Endothelial cell of umbilical vein (primary cell): ENCODE measurements around the gene ZYX. TPM values are rescaled to one million over a fixed set of nuclear protein-coding genes. Genes with fewer than 3 reads are reported as not detected.
"Not testable (repeated sequence)": the region's sequence is repeated elsewhere in the genome, so short reads cannot be mapped to it uniquely, and the experiment has no call there.

Source experiments
- BruUV-seq: library from RNA; stranded (reverse); fragments of 400-500 nt; replicated peaks from 2 replicates; lab custom pipeline; 2021; lab: Mats Ljungman, UMichigan
- CTCF ChIA-PET: fragments of 300-600, 350-600 bp; sonication (Branson Sonifier 250); formaldehyde crosslinking; loops from one replicate; lab custom pipeline; 2021; ENCODE audit warnings: antibody characterized with exemption, inconsistent platforms; lab: Charles Lee
- POLR2A ChIA-PET: fragments of 300-600, 350-600 bp; sonication (Branson Sonifier 250); formaldehyde crosslinking; loops from one replicate; lab custom pipeline; 2021; ENCODE audit warnings: antibody characterized with exemption, inconsistent platforms; lab: Charles Lee
- DNase-seq: peaks from one replicate; pipeline ENCODE4 v3.0.0-alpha.2; 2011; ENCODE audit warnings: low read depth, low spot score
- FAIRE-seq: peaks from 2 replicates; lab custom pipeline; 2011; peaks lifted over from hg19 to GRCh38; lab: Jason Lieb, UNC
- H2AFZ ChIP-seq: 2 replicates; pipeline ENCODE4 v1.6.0; 2012; ENCODE audit warnings: low read depth, low read length, control low read depth, inconsistent platforms
- H3K27ac ChIP-seq: 2 replicates; pipeline ENCODE4 v1.5.1; 2011; ENCODE audit warnings: low read depth, mild to moderate bottlenecking, control low read depth, low read length, moderate library complexity; ENCODE audit not compliant: insufficient read depth
- H3K27me3 ChIP-seq, 2 experiments: 2 replicates each; pipeline versions ENCODE4 v1.6.0 to v1.6.1; 2011; ENCODE audit warnings: low read length in 2 of 2, mixed read lengths in 1 of 2; ENCODE audit not compliant: control insufficient read depth in 2 of 2, insufficient read depth in 2 of 2
- H3K36me3 ChIP-seq, 2 experiments: 2 replicates in 1 of 2; 3 replicates in 1 of 2; pipeline ENCODE4 v1.5.1; 2011; ENCODE audit warnings: low read length in 2 of 2, mild to moderate bottlenecking in 1 of 2, moderate library complexity in 1 of 2; ENCODE audit not compliant: control insufficient read depth in 2 of 2, insufficient read depth in 2 of 2; ENCODE audit errors: extremely low read depth in 1 of 2
- H3K4me1 ChIP-seq: 3 replicates; pipeline ENCODE4 v1.5.1; 2011; ENCODE audit warnings: mild to moderate bottlenecking, low read length; ENCODE audit not compliant: control insufficient read depth, insufficient read depth; ENCODE audit errors: extremely low read depth
- H3K4me2 ChIP-seq: 2 replicates; pipeline ENCODE4 v1.6.1; 2011; ENCODE audit warnings: low read length, control low read depth, mixed read lengths; ENCODE audit not compliant: insufficient read depth
- H3K4me3 ChIP-seq, 3 experiments: fragments of 200-600 bp in 1 of 3; sonication (generic), shearing (Covaris generic) in 1 of 3; replicated peaks in 1 of 3; 2 replicates each; pipeline ENCODE4 v1.5.1; 2011 to 2016; ENCODE audit warnings: control low read depth in 3 of 3, low read length in 3 of 3, mild to moderate bottlenecking in 2 of 3, inconsistent platforms in 1 of 3, low read depth in 1 of 3, moderate library complexity in 1 of 3; ENCODE audit not compliant: insufficient read depth in 1 of 3
- H3K79me2 ChIP-seq: 2 replicates; pipeline ENCODE4 v1.6.0; 2012; ENCODE audit warnings: low read length, inconsistent platforms; ENCODE audit not compliant: control insufficient read depth, insufficient read depth
- H3K9ac ChIP-seq: replicated peaks from 2 replicates; pipeline ENCODE3; 2011; ENCODE audit warnings: low read length, control low read depth; ENCODE audit not compliant: insufficient read depth; ENCODE audit errors: extremely low read depth
- H3K9me1 ChIP-seq: replicated peaks from 3 replicates; pipeline ENCODE4 v1.6.0; 2011; ENCODE audit warnings: mild to moderate bottlenecking, low read length; ENCODE audit not compliant: control insufficient read depth, insufficient read depth; ENCODE audit errors: extremely low read depth
- H3K9me3 ChIP-seq: replicated peaks from 2 replicates; pipeline ENCODE4 v1.5.1; 2012; ENCODE audit warnings: low read length, inconsistent platforms; ENCODE audit not compliant: control insufficient read depth, insufficient read depth
- H4K20me1 ChIP-seq: replicated peaks from 2 replicates; pipeline ENCODE3; 2011; ENCODE audit warnings: mild to moderate bottlenecking, low read length; ENCODE audit not compliant: control insufficient read depth, insufficient read depth; ENCODE audit errors: extremely low read depth
- EZH2 ChIP-seq: IDR thresholded peaks from 2 replicates; pipeline ENCODE4 v1.6.1; 2012; ENCODE audit warnings: borderline replicate concordance, low read depth, mild to moderate bottlenecking, moderate library complexity, low read length, inconsistent platforms; ENCODE audit not compliant: severe bottlenecking
- FOS ChIP-seq: IDR thresholded peaks from 2 replicates; pipeline ENCODE4 v1.6.1; 2011; ENCODE audit warnings: mild to moderate bottlenecking, low read length, moderate library complexity, borderline replicate concordance; ENCODE audit not compliant: insufficient read depth
- GATA2 ChIP-seq: IDR thresholded peaks from 2 replicates; pipeline ENCODE4 v1.7.0; 2011; ENCODE audit warnings: low read depth, mild to moderate bottlenecking, moderate library complexity, mixed read lengths, low read length; ENCODE audit not compliant: insufficient read length, insufficient read depth
- JUN ChIP-seq: IDR thresholded peaks from 2 replicates; pipeline ENCODE4 v1.6.1; 2011; ENCODE audit warnings: borderline replicate concordance, low read depth; ENCODE audit not compliant: insufficient read length, insufficient read depth
- POLR2A ChIP-seq: IDR thresholded peaks from 2 replicates; pipeline ENCODE4 v1.6.1; 2012; ENCODE audit warnings: low read depth, mild to moderate bottlenecking, control low read depth, low read length
- POLR2AphosphoS5 ChIP-seq: IDR thresholded peaks from 2 replicates; pipeline ENCODE4 v1.6.1; 2012; ENCODE audit warnings: low read depth, mild to moderate bottlenecking, control low read depth, low read length, moderate library complexity; ENCODE audit not compliant: insufficient read depth
- dilution Hi-C: fragments of 300-500 bp; cut with MboI; formaldehyde crosslinking; loops from one replicate; pipeline ENCODE4 v1.15.0; 2019; ENCODE audit warnings: low sequenced_read_pairs; ENCODE audit not compliant: extremely low pct_ligation_motif_present
- intact Hi-C: fragments of 100-400 bp; cut with micrococcal nuclease; formaldehyde crosslinking; loops from one replicate; pipeline ENCODE4 v1.10.0; 2022
- polyA plus RNA-seq, 4 experiments: library from polyadenylated mRNA; depleted of rRNA in 3 of 4; stranded (reverse) in 3 of 4; unstranded in 1 of 4; fragments of >200 nt; gene quantifications; 2 replicates each; pipeline versions ENCODE4 v1.2.1 to v1.2.3, GENCODE V29; 2011 to 2012; ENCODE audit warnings: missing spikeins in 1 of 4
- total RNA-seq: library from RNA; stranded (reverse); gene quantifications from 2 replicates; pipeline ENCODE4 v1.2.3, GENCODE V29; 2021
- TF ChIP-seq, protein P1 (sequence below): IDR thresholded peaks from 2 replicates; pipeline ENCODE4 v1.6.1; 2011; ENCODE audit not compliant: insufficient read depth, insufficient read length

Gene ZYX
- total and polyA plus RNA-seq, 2 donors (not counting 3 experiments of a cell fraction or from before 2014, with no cell fraction given) = 196 to 545 TPM

DNA sequence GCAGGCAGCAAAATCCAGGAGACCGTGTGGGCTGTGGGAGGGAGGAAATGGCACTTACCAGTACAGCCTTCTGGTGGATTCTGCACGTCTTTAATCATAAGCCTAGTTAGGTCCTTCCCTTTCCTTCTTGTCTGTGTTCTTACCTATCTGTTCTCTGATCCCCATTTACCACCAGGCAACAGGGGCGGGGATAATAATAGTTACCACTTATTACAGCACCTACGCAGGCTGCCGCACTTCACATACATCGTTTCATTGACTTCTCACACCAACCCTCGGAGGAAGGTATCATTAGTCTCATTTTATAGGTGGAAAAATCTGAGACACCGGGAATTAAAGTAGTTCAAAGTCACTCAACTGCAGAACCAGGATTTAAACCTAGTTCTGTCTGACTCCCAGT is 32.0 kb downstream of the ZYX start:
- Histone ChIP-seq H3K27me3 (no peaks in the 10 kb centered on the region), H3K9me1 (no peaks in the 10 kb centered on the region), H3K27ac (no peak overlapping the region), H3K36me3 (no peaks in the 10 kb centered on the region), H3K9me3 (no peaks in the 10 kb centered on the region), H3K4me1 (peaks cover 16% of the 10 kb centered on the region), H3K4me2 (no peak overlapping the region), H3K9ac (no peak overlapping the region), H4K20me1 (no peaks in the 10 kb centered on the region), H3K4me3 (no peak overlapping the region), H3K79me2 (no peaks in the 10 kb centered on the region), H2AFZ (no peak overlapping the region)
- ChIA-PET POLR2A (no interaction called here), CTCF (no interaction called here)
- TF ChIP-seq GATA2 = no peak
- TF ChIP-seq FOS = no peak
- no peak for TF ChIP-seq POLR2AphosphoS5
- TF ChIP-seq EZH2 = no peak
- TF ChIP-seq, protein P1, sequence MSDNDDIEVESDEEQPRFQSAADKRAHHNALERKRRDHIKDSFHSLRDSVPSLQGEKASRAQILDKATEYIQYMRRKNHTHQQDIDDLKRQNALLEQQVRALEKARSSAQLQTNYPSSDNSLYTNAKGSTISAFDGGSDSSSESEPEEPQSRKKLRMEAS = no peak
- TF ChIP-seq POLR2A = no peak
- TF ChIP-seq JUN = no peak
- no TSS peak for BruUV-seq
- intact Hi-C loops = no loop called here
- dilution Hi-C loops = no loop called here
- DNase-seq (no peak), FAIRE-seq (no peak)

DNA sequence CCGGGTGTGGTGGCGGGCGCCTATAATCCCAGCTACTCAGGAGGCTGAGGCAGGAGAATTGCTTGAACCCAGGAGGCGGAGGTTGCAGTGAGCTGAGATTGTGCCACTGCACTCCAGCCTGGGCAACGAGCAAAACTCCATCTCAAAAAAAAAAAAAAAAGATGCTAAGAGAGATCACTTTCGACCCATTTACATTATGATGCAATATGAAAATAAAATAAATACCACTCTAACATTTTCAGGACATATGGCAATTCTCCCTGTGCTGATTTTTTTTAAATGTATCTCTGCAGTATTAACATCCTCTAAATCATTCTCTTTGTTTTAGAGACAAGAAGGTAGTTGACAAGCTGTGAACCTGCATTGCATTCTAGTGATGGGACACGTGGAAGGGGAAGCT is 34.1 kb downstream of the ZYX start:
- POLR2A ChIA-PET, H3K27me3 ChIP-seq, dilution Hi-C loops, H3K4me3 ChIP-seq, H3K36me3 ChIP-seq, H2AFZ ChIP-seq, intact Hi-C loops, H3K27ac ChIP-seq, FAIRE-seq, H3K4me1 ChIP-seq, H3K9ac ChIP-seq, H3K9me3 ChIP-seq, H3K79me2 ChIP-seq, H3K9me1 ChIP-seq, H3K4me2 ChIP-seq, DNase-seq, H4K20me1 ChIP-seq, BruUV-seq: not testable (repeated sequence)
- CTCF ChIA-PET = interaction anchor here (1.0 to 4.3 kb wide), 13 partner anchors 9 to 322 kb away, joined by 3 to 52 read pairs (median 9); no protein-coding TSS in a partner anchor
